Ectodermal cell (in vitro differentiated cells): ENCODE results near the gene RTTN.
"Not testable (repeated sequence)": the region's sequence is repeated elsewhere in the genome, so short reads cannot be mapped to it uniquely, and the experiment has no call there.

ENCODE experiments used
- H3K27ac ChIP-seq: 2 replicates; pipeline ENCODE4 v1.7.0; 2013; ENCODE audit warnings: mild to moderate bottlenecking, low read depth, low read length; ENCODE audit not compliant: insufficient read depth, poor library complexity, severe bottlenecking
- H3K27me3 ChIP-seq: 2 replicates; pipeline ENCODE4 v1.7.0; 2013; ENCODE audit warnings: mild to moderate bottlenecking, low read length; ENCODE audit not compliant: insufficient read depth, control insufficient read depth, poor library complexity, severe bottlenecking
- H3K36me3 ChIP-seq: one replicate; pipeline ENCODE4 v1.7.0; 2013; ENCODE audit warnings: low read length; ENCODE audit not compliant: control insufficient read depth, insufficient read depth
- H3K4me1 ChIP-seq: one replicate; pipeline ENCODE4 v1.7.0; 2013; ENCODE audit warnings: low read length; ENCODE audit not compliant: control insufficient read depth, insufficient read depth
- H3K4me3 ChIP-seq: 2 replicates; pipeline ENCODE4 v1.7.0; 2013; ENCODE audit warnings: low read depth, low read length, control low read depth; ENCODE audit not compliant: insufficient read depth
- H3K9me3 ChIP-seq: 2 replicates; pipeline ENCODE4 v1.7.0; 2013; ENCODE audit warnings: mild to moderate bottlenecking, low read length, moderate library complexity; ENCODE audit not compliant: control insufficient read depth
- WGBS, 2 experiments: methylation state at CpG; one replicate each; pipeline ENCODE4 v1.1.7; 2013; ENCODE audit warnings: missing lambda C conversion rate in 2 of 2; 5-methylcytosine and 5-hydroxymethylcytosine counted together

Gene RTTN

GRCh38 chr18:70132999-70133398, 72.5 kb downstream of the RTTN start:
- Histone ChIP-seq H3K27me3 (no peaks in the 10 kb centered on the region), H3K27ac (no peak overlapping the region), H3K9me3 (no peaks in the 10 kb centered on the region), H3K36me3 (no peaks in the 10 kb centered on the region), H3K4me1 (no peaks in the 10 kb centered on the region), H3K4me3 (no peak overlapping the region)
- WGBS, 2 experiments = 78 to 86% methylated on average over 2 of the region's 2 CpGs

- Histone ChIP-seq H3K4me1 (no peaks in the 10 kb centered on the region), H3K4me3 (no peak overlapping the region), H3K27me3 (no peaks in the 10 kb centered on the region), H3K9me3 (no peaks in the 10 kb centered on the region), H3K36me3 (no peaks in the 10 kb centered on the region), H3K27ac (no peak overlapping the region)
- 97 to 100% methylated on average over 2 of the region's 2 CpGs for WGBS, 2 experiments
These were observed 77.2 kb downstream of the RTTN start for GRCh38 chr18:70128271-70128670.

GRCh38 chr18:70127359-70127758, 78.1 kb downstream of the RTTN start:
- 96% methylated on average over 1 of the region's 1 CpG for WGBS, 2 experiments
- no peak overlapping the region for H3K4me3 ChIP-seq
- H3K9me3 ChIP-seq = no peaks in the 10 kb centered on the region

GRCh38 chr18:70126832-70127231, 78.7 kb downstream of the RTTN start:
- WGBS, 2 experiments = no CpG with 5 or more reads among the region's 1 CpG
- Histone ChIP-seq H3K27ac (no peak overlapping the region), H3K36me3 (no peaks in the 10 kb centered on the region), H3K27me3 (no peaks in the 10 kb centered on the region), H3K4me1 (no peaks in the 10 kb centered on the region), H3K9me3 (no peaks in the 10 kb centered on the region), H3K4me3 (no peak overlapping the region)

More at GRCh38 chr18:70127359-70127758, 78.1 kb downstream of the RTTN start:
- Histone ChIP-seq H3K27ac (no peak overlapping the region), H3K27me3 (no peaks in the 10 kb centered on the region), H3K36me3 (no peaks in the 10 kb centered on the region), H3K4me1 (no peaks in the 10 kb centered on the region)

- 93 to 99% methylated on average over 4 of the region's 4 CpGs for WGBS, 2 experiments
- Histone ChIP-seq H3K36me3 (no peaks in the 10 kb centered on the region), H3K9me3 (no peaks in the 10 kb centered on the region)
These were observed 81.3 kb downstream of the RTTN start for GRCh38 chr18:70124139-70124538.

GRCh38 chr18:70121842-70122241, 83.6 kb downstream of the RTTN start:
- Histone ChIP-seq H3K4me3 (no peak overlapping the region), H3K27me3 (no peaks in the 10 kb centered on the region), H3K27ac (no peak overlapping the region), H3K9me3 (no peaks in the 10 kb centered on the region), H3K36me3 (no peaks in the 10 kb centered on the region), H3K4me1 (no peaks in the 10 kb centered on the region)
- 97 to 99% methylated on average over 3 of the region's 3 CpGs for WGBS, 2 experiments

More at GRCh38 chr18:70124139-70124538, 81.3 kb downstream of the RTTN start:
- H3K4me3 ChIP-seq = no peak overlapping the region
- no peaks in the 10 kb centered on the region for H3K27me3 ChIP-seq
- no peak overlapping the region for H3K27ac ChIP-seq
- no peaks in the 10 kb centered on the region for H3K4me1 ChIP-seq

GRCh38 chr18:70116949-70117348, 88.5 kb downstream of the RTTN start:
- no peaks in the 10 kb centered on the region for H3K4me1 ChIP-seq
- H3K9me3 ChIP-seq = no peaks in the 10 kb centered on the region
- WGBS, 2 experiments = 81 to 94% methylated on average over 2 of the region's 2 CpGs
- no peak overlapping the region for H3K27ac ChIP-seq
- H3K27me3 ChIP-seq = no peaks in the 10 kb centered on the region
- H3K36me3 ChIP-seq = no peaks in the 10 kb centered on the region
- no peak overlapping the region for H3K4me3 ChIP-seq

- WGBS, 2 experiments = 95 to 100% methylated on average over 1 of the region's 1 CpG
- no peaks in the 10 kb centered on the region for H3K9me3 ChIP-seq
- no peak overlapping the region for H3K27ac ChIP-seq
- H3K36me3 ChIP-seq = no peaks in the 10 kb centered on the region
- no peak overlapping the region for H3K4me3 ChIP-seq
- no peaks in the 10 kb centered on the region for H3K27me3 ChIP-seq
- no peaks in the 10 kb centered on the region for H3K4me1 ChIP-seq
These were observed 92.0 kb downstream of the RTTN start for GRCh38 chr18:70113511-70113910.

- Histone ChIP-seq H3K4me1 (no peaks in the 10 kb centered on the region), H3K36me3 (no peaks in the 10 kb centered on the region), H3K27ac (no peak overlapping the region), H3K27me3 (no peaks in the 10 kb centered on the region), H3K9me3 (no peaks in the 10 kb centered on the region), H3K4me3 (no peak overlapping the region)
- 95 to 96% methylated on average over 11 of the region's 11 CpGs for WGBS, 2 experiments
These were observed 94.8 kb downstream of the RTTN start for GRCh38 chr18:70110678-70111077.

GRCh38 chr18:70107091-70107490, 98.4 kb downstream of the RTTN start:
- H3K9me3 ChIP-seq = no peaks in the 10 kb centered on the region
- H3K4me1 ChIP-seq = no peaks in the 10 kb centered on the region
- WGBS, 2 experiments = 95 to 97% methylated on average over 5 of the region's 6 CpGs
- no peak overlapping the region for H3K4me3 ChIP-seq
- no peaks in the 10 kb centered on the region for H3K27me3 ChIP-seq
- H3K36me3 ChIP-seq = no peaks in the 10 kb centered on the region
- no peak overlapping the region for H3K27ac ChIP-seq

GRCh38 chr18:70102854-70103253, 102.6 kb downstream of the RTTN start:
- not testable (repeated sequence) for H3K27me3 ChIP-seq, H3K9me3 ChIP-seq, H3K36me3 ChIP-seq, H3K4me3 ChIP-seq, H3K27ac ChIP-seq, H3K4me1 ChIP-seq
- 92% methylated on average over 22 of the region's 22 CpGs for WGBS, 2 experiments
